ENCODE results near the gene THADA.
"Not testable (repeated sequence)": the region's sequence is repeated elsewhere in the genome, so short reads cannot be mapped to it uniquely, and the experiment has no call there.

Gene THADA

GRCh38 chr2:43410055-43410604 is 185.7 kb downstream of the THADA start:
- no peak for DNase-seq (ENCODE audit: low spot score)

GRCh38 chr2:43408407-43409160 is 187.3 kb downstream of the THADA start:
- no peak for DNase-seq (ENCODE audit: low spot score)

GRCh38 chr2:43407935-43408334 is 187.9 kb downstream of the THADA start:
- no peak for DNase-seq (ENCODE audit: low spot score)

- no peak for DNase-seq (ENCODE audit: low spot score)
Measured at GRCh38 chr2:43406651-43407279, 189.1 kb downstream of the THADA start.

GRCh38 chr2:43405829-43406228 is 190.0 kb downstream of the THADA start:
- no peak for DNase-seq (ENCODE audit: low spot score)

- no peak for DNase-seq (ENCODE audit: low spot score)
Measured at GRCh38 chr2:43402452-43402937, 193.3 kb downstream of the THADA start.

GRCh38 chr2:43402002-43402401 is 193.8 kb downstream of the THADA start:
- DNase-seq (ENCODE audit: low spot score) = no peak

GRCh38 chr2:43400508-43400907 is 195.3 kb downstream of the THADA start:
- no peak for DNase-seq (ENCODE audit: low spot score)

- DNase-seq (ENCODE audit: low spot score) = no peak
Measured at GRCh38 chr2:43399515-43400264, 196.1 kb downstream of the THADA start.

GRCh38 chr2:43399098-43399497 is 196.7 kb downstream of the THADA start:
- DNase-seq (ENCODE audit: low spot score) = no peak

GRCh38 chr2:43397821-43398220 is 198.0 kb downstream of the THADA start:
- no peak for DNase-seq (ENCODE audit: low spot score)

GRCh38 chr2:43397411-43397810 is 198.4 kb downstream of the THADA start:
- DNase-seq (ENCODE audit: low spot score) = no peak

- DNase-seq (ENCODE audit: low spot score) = not testable (repeated sequence)
Measured at GRCh38 chr2:43396344-43396743, 199.5 kb downstream of the THADA start.

GRCh38 chr2:43393918-43394317 is 201.9 kb downstream of the THADA start:
- no peak for DNase-seq (ENCODE audit: low spot score)

- no peak for DNase-seq (ENCODE audit: low spot score)
Measured at GRCh38 chr2:43391878-43392215, 204.0 kb downstream of the THADA start.

- DNase-seq (ENCODE audit: low spot score) = no peak
Measured at GRCh38 chr2:43391201-43391877, 204.5 kb downstream of the THADA start.

- no peak for DNase-seq (ENCODE audit: low spot score)
Measured at GRCh38 chr2:43389581-43390466, 206.0 kb downstream of the THADA start.

- DNase-seq (ENCODE audit: low spot score) = no peak
Measured at GRCh38 chr2:43388371-43388770, 207.5 kb downstream of the THADA start.

- DNase-seq (ENCODE audit: low spot score) = no peak
Measured at GRCh38 chr2:43387092-43388062, 208.5 kb downstream of the THADA start.

GRCh38 chr2:43386679-43387078 is 209.2 kb downstream of the THADA start:
- not testable (repeated sequence) for DNase-seq (ENCODE audit: low spot score)
